HG03280 (cell line): ENCODE data around the gene PLXND1.
"Not testable (repeated sequence)": the region's sequence is repeated elsewhere in the genome, so short reads cannot be mapped to it uniquely, and the experiment has no call there.

Source experiments
- ATAC-seq: cut with Tn5 transposase; IDR thresholded peaks from one replicate; pipeline ENCODE4 v1.9.1; 2021; ENCODE audit warnings: mild to moderate bottlenecking, moderate library complexity; ENCODE audit not compliant: unreplicated experiment

PLXND1 gene

GRCh38 chr3:129532261-129532660 lies 74.2 kb downstream of the PLXND1 start:
- no peak for ATAC-seq

GRCh38 chr3:129531699-129532098 lies 74.8 kb downstream of the PLXND1 start:
- no peak for ATAC-seq

- no peak for ATAC-seq
These were observed 75.7 kb downstream of the PLXND1 start for GRCh38 chr3:129530821-129531220.

- no peak for ATAC-seq
These were observed 76.2 kb downstream of the PLXND1 start for GRCh38 chr3:129530251-129530791.

- ATAC-seq = no peak
These were observed 76.9 kb downstream of the PLXND1 start for GRCh38 chr3:129529436-129530210.

GRCh38 chr3:129528589-129529100 lies 77.8 kb downstream of the PLXND1 start, which contains the start of gene RHO:
Gene RHO, plus strand, starts transcription at chr3:129528639. Its CDS starts 95 bp downstream, at chr3:129528734.
- no peak for ATAC-seq

GRCh38 chr3:129527262-129527661 lies 79.2 kb downstream of the PLXND1 start:
- no peak for ATAC-seq

- peak; percentile 83 for ATAC-seq
These were observed 80.2 kb downstream of the PLXND1 start for GRCh38 chr3:129526121-129526900.

GRCh38 chr3:129525341-129525968 lies 81.0 kb downstream of the PLXND1 start:
- no peak for ATAC-seq

GRCh38 chr3:129524081-129524480 lies 82.4 kb downstream of the PLXND1 start:
- no peak for ATAC-seq

- ATAC-seq = no peak
These were observed 83.5 kb downstream of the PLXND1 start for GRCh38 chr3:129522953-129523352.

GRCh38 chr3:129521611-129522010 lies 84.9 kb downstream of the PLXND1 start:
- ATAC-seq = no peak

GRCh38 chr3:129520960-129521359 lies 85.5 kb downstream of the PLXND1 start:
- no peak for ATAC-seq

GRCh38 chr3:129519896-129520715 lies 86.4 kb downstream of the PLXND1 start:
- ATAC-seq = no peak

- no peak for ATAC-seq
These were observed 87.0 kb downstream of the PLXND1 start for GRCh38 chr3:129519449-129519848.

- no peak for ATAC-seq
These were observed 87.9 kb downstream of the PLXND1 start for GRCh38 chr3:129518581-129518980.

- ATAC-seq = no peak
These were observed 88.4 kb downstream of the PLXND1 start for GRCh38 chr3:129518038-129518561.

- no peak for ATAC-seq
These were observed 89.0 kb downstream of the PLXND1 start for GRCh38 chr3:129517516-129517915.

- not testable (repeated sequence) for ATAC-seq
These were observed 90.5 kb downstream of the PLXND1 start for GRCh38 chr3:129515821-129516432.
